Stimulated activated CD8-positive, alpha-beta memory T cell treated with anti-CD3 and anti-CD28 coated beads, Interleukin-15, amount 100 ng/mL, for 1 hour (primary cell): Measurements from ENCODE around the gene CCDC12.

Experiments used
- DNase-seq: peaks from one replicate; pipeline ENCODE4 v3.0.0-alpha.2; 2020; ENCODE audit warnings: low read depth

Gene CCDC12

GRCh38 chr3:47007482-47008233 lies 31.1 kb upstream of the CCDC12 start:
- no peak for DNase-seq

- DNase-seq: no peak
Measured at GRCh38 chr3:47007001-47007400, 30.5 kb upstream of the CCDC12 start.

- DNase-seq: no peak
Measured at GRCh38 chr3:47006145-47006651, 29.7 kb upstream of the CCDC12 start.

- DNase-seq: no peak
Measured at GRCh38 chr3:47005212-47006144, 28.9 kb upstream of the CCDC12 start.

- no peak for DNase-seq
Measured at GRCh38 chr3:47004369-47005211, 28.0 kb upstream of the CCDC12 start.

GRCh38 chr3:47003461-47004368 lies 27.2 kb upstream of the CCDC12 start:
- no peak for DNase-seq

- no peak for DNase-seq
Measured at GRCh38 chr3:47003056-47003410, 26.5 kb upstream of the CCDC12 start.

- DNase-seq: no peak
Measured at GRCh38 chr3:47002171-47003055, 25.9 kb upstream of the CCDC12 start.

- DNase-seq: no peak
Measured at GRCh38 chr3:47001731-47002170, 25.2 kb upstream of the CCDC12 start.

- DNase-seq: no peak
Measured at GRCh38 chr3:47000922-47001730, 24.6 kb upstream of the CCDC12 start.

GRCh38 chr3:47000198-47000815 lies 23.8 kb upstream of the CCDC12 start:
- DNase-seq: no peak

GRCh38 chr3:46999516-47000197 lies 23.1 kb upstream of the CCDC12 start:
- DNase-seq: no peak

GRCh38 chr3:46998852-46999515 lies 22.4 kb upstream of the CCDC12 start:
- DNase-seq: no peak

GRCh38 chr3:46998121-46998851 lies 21.7 kb upstream of the CCDC12 start:
- DNase-seq: peak; percentile 56

- DNase-seq: no peak
Measured at GRCh38 chr3:46997453-46998091, 21.0 kb upstream of the CCDC12 start.
